ENCODE measurements around the gene MPV17.

- TF ChIP-seq EZH2 (IDR thresholded peaks at IDR 0.05; ENCODE audit: low read length) (no peak), CTCF (optimal IDR thresholded peaks at IDR 0.05 in 1 of 3, IDR thresholded peaks at IDR 0.05 in 1 of 3, conservative IDR thresholded peaks at IDR 0.05 in 1 of 3; ENCODE audit: extremely low read depth in 1 of 3, insufficient read depth in 2 of 3, low read length in 3 of 3) (no peak)
Measured at GRCh38 chr2:27369471-27370025, 46.7 kb upstream of the MPV17 start.
